Measurements from ENCODE around the gene ANGPT4. TPM values are rescaled to one million over a fixed set of nuclear protein-coding genes. Genes with fewer than 3 reads are reported as not detected.

Gene ANGPT4
- total and polyA plus RNA-seq, 8 donors = 0.05 to 1.8 (median 0.18) TPM; not detected in 4

- Histone ChIP-seq H3K27ac (no peak overlapping the region), H3K4me3 (no peak overlapping the region), H3K9me3 (no peaks in the 10 kb centered on the region), H3K27me3 (peaks cover 0 to 75% (median 16%) of the 10 kb centered on the region in 3 donors), H3K36me3 (no peaks in the 10 kb centered on the region), H3K4me1 (no peaks in the 10 kb centered on the region)
- 46 to 59% (median 51%) methylated on average over 2 of the region's 2 CpGs for WGBS, 5 donors
- DNase-seq = no peak
- TF ChIP-seq POLR2A (IDR thresholded peaks at IDR 0.05) (no peak), EP300 (IDR thresholded peaks at IDR 0.05) (no peak), POLR2AphosphoS5 (IDR thresholded peaks at IDR 0.05) (no peak)
- intact Hi-C loops (cut with DNase I; ENCODE audit: low total_unique reads) = no loop called here
Observed at GRCh38 chr20:961768-962167, 45.6 kb upstream of the ANGPT4 start.

GRCh38 chr20:959996-960615, 44.0 kb upstream of the ANGPT4 start:
- H3K27me3 ChIP-seq = peaks cover 0 to 75% (median 29%) of the 10 kb centered on the region in 3 donors
- no peaks in the 10 kb centered on the region for H3K9me3 ChIP-seq
- 76 to 80% (median 78%) methylated on average over 13 to 16 of the region's 16 CpGs for WGBS, 5 donors
- intact Hi-C loops (cut with DNase I; ENCODE audit: low total_unique reads) = no loop called here
- peaks cover 0 to 5% (median 4%) of the 10 kb centered on the region in 4 donors for H3K4me1 ChIP-seq
- H3K4me3 ChIP-seq = no peak overlapping the region
- TF ChIP-seq POLR2AphosphoS5 (IDR thresholded peaks at IDR 0.05) (no peak), POLR2A (IDR thresholded peaks at IDR 0.05) (no peak), EP300 (IDR thresholded peaks at IDR 0.05) (no peak), CTCF (IDR thresholded peaks at IDR 0.05) (no peak)
- H3K36me3 ChIP-seq = no peaks in the 10 kb centered on the region
- no peak for DNase-seq
- no peak overlapping the region for H3K27ac ChIP-seq

GRCh38 chr20:958936-959815, 43.0 kb upstream of the ANGPT4 start:
- 52 to 65% (median 58%) methylated on average over 15 to 19 of the region's 19 CpGs for WGBS, 5 donors
- Histone ChIP-seq H3K36me3 (no peaks in the 10 kb centered on the region), H3K9me3 (no peaks in the 10 kb centered on the region), H3K4me3 (no peak overlapping the region), H3K27me3 (peaks cover 0 to 77% (median 34%) of the 10 kb centered on the region in 3 donors), H3K27ac (no peak overlapping the region), H3K4me1 (peaks cover 0 to 5% (median 4%) of the 10 kb centered on the region in 4 donors)
- DNase-seq = no peak
- TF ChIP-seq CTCF (IDR thresholded peaks at IDR 0.05) = no peak
- no peak for TF ChIP-seq POLR2A (IDR thresholded peaks at IDR 0.05)
- TF ChIP-seq EP300 (IDR thresholded peaks at IDR 0.05) = no peak
- TF ChIP-seq POLR2AphosphoS5 (IDR thresholded peaks at IDR 0.05) = no peak
- intact Hi-C loops (cut with DNase I; ENCODE audit: low total_unique reads) = no loop called here

- peaks cover 0 to 92% (median 34%) of the 10 kb centered on the region in 3 donors for H3K27me3 ChIP-seq
- no peak for TF ChIP-seq POLR2A (IDR thresholded peaks at IDR 0.05)
- no peak for TF ChIP-seq EP300 (IDR thresholded peaks at IDR 0.05)
- TF ChIP-seq CTCF (IDR thresholded peaks at IDR 0.05) = no peak
- TF ChIP-seq POLR2AphosphoS5 (IDR thresholded peaks at IDR 0.05) = no peak
- DNase-seq = no peak
- H3K4me1 ChIP-seq = peaks cover 0 to 5% (median 4%) of the 10 kb centered on the region in 4 donors
- no peak overlapping the region for H3K4me3 ChIP-seq
- WGBS, 5 donors = 86 to 100% (median 93%) methylated on average over 1 of the region's 1 CpG
- no peaks in the 10 kb centered on the region for H3K36me3 ChIP-seq
- no peak overlapping the region for H3K27ac ChIP-seq
- H3K9me3 ChIP-seq = no peaks in the 10 kb centered on the region
- intact Hi-C loops (cut with DNase I; ENCODE audit: low total_unique reads) = loop anchor here (2.0 kb wide), 1 partner anchor 143 kb away; no protein-coding TSS in a partner anchor
Observed at GRCh38 chr20:957544-957943, 41.4 kb upstream of the ANGPT4 start.

Data from stomach (tissue), 9 donors.